NCI-H146 treated with DMSO at 0.1 percent for 48 hours (cell line): ENCODE data around the gene PALLD.

Experiments
- DNase-seq: peaks from one replicate; lab custom pipeline; 2025; ENCODE audit not compliant: unreplicated experiment; lab: John Stamatoyannopoulos, UW

PALLD gene

GRCh38 chr4:168666531-168666930, 169.7 kb downstream of the PALLD start:
- no peak for DNase-seq

- no peak for DNase-seq
Observed at GRCh38 chr4:168667376-168667775, 170.5 kb downstream of the PALLD start.

GRCh38 chr4:168667921-168668320, 171.1 kb downstream of the PALLD start:
- no peak for DNase-seq

- DNase-seq, result no peak
Observed at GRCh38 chr4:168673476-168673875, 176.6 kb downstream of the PALLD start.

GRCh38 chr4:168674077-168674747, 177.4 kb downstream of the PALLD start:
- no peak for DNase-seq

- no peak for DNase-seq
Observed at GRCh38 chr4:168674866-168675265, 178.0 kb downstream of the PALLD start.

GRCh38 chr4:168677063-168677462, 180.2 kb downstream of the PALLD start:
- DNase-seq, result no peak

- DNase-seq, result no peak
Observed at GRCh38 chr4:168677879-168678278, 181.0 kb downstream of the PALLD start.

- DNase-seq, result no peak
Observed at GRCh38 chr4:168678751-168679366, 182.0 kb downstream of the PALLD start.

GRCh38 chr4:168679397-168679796, 182.5 kb downstream of the PALLD start:
- no peak for DNase-seq

- no peak for DNase-seq
Observed at GRCh38 chr4:168679819-168680218, 183.0 kb downstream of the PALLD start.

- DNase-seq, result no peak
Observed at GRCh38 chr4:168682898-168683500, 186.1 kb downstream of the PALLD start.

GRCh38 chr4:168683595-168683994, 186.7 kb downstream of the PALLD start:
- DNase-seq, result no peak

- no peak for DNase-seq
Observed at GRCh38 chr4:168685136-168685809, 188.4 kb downstream of the PALLD start.

- DNase-seq, result no peak
Observed at GRCh38 chr4:168688584-168688983, 191.7 kb downstream of the PALLD start.

- DNase-seq, result no peak
Observed at GRCh38 chr4:168689791-168690190, 192.9 kb downstream of the PALLD start.

GRCh38 chr4:168690199-168690598, 193.3 kb downstream of the PALLD start:
- DNase-seq, result no peak

- DNase-seq, result no peak
Observed at GRCh38 chr4:168691631-168692369, 194.9 kb downstream of the PALLD start.

GRCh38 chr4:168693750-168694490, 197.1 kb downstream of the PALLD start:
- no peak for DNase-seq

- no peak for DNase-seq
Observed at GRCh38 chr4:168694667-168695066, 197.8 kb downstream of the PALLD start.

- no peak for DNase-seq
Observed at GRCh38 chr4:168695288-168695687, 198.4 kb downstream of the PALLD start.
